Upper lobe of left lung (tissue), 4 donors: ENCODE data around the gene CYP2W1.

Experiments
- EP300 ChIP-seq, 4 donors: sonication (generic); formaldehyde crosslinking; IDR thresholded peaks; one replicate each; pipeline ENCODE4 v1.5.1; 2017; ENCODE audit warnings: antibody characterized with exemption in 4 of 4, control low read depth in 2 of 4
- POLR2A ChIP-seq, 4 donors: fragments of 450-650 bp; IDR thresholded peaks; one replicate each; pipeline ENCODE4 v1.5.1; 2016 to 2017; ENCODE audit warnings: antibody characterized with exemption in 4 of 4, mild to moderate bottlenecking in 2 of 4
- TF ChIP-seq, protein P1 (sequence below), 6 experiments: fragments of 450-650 bp in 4 of 6; fragments of 200-600 bp in 2 of 6; sonication (generic) in 2 of 6; IDR thresholded peaks; one replicate each; pipeline ENCODE4 v1.5.1; 2016 to 2019; ENCODE audit warnings: antibody characterized with exemption in 6 of 6

GRCh38 chr7:1004018-1004852 is 21.3 kb downstream of the CYP2W1 start:
- TF ChIP-seq EP300 (IDR thresholded peaks at IDR 0.05): no peak
- TF ChIP-seq, protein P1, sequence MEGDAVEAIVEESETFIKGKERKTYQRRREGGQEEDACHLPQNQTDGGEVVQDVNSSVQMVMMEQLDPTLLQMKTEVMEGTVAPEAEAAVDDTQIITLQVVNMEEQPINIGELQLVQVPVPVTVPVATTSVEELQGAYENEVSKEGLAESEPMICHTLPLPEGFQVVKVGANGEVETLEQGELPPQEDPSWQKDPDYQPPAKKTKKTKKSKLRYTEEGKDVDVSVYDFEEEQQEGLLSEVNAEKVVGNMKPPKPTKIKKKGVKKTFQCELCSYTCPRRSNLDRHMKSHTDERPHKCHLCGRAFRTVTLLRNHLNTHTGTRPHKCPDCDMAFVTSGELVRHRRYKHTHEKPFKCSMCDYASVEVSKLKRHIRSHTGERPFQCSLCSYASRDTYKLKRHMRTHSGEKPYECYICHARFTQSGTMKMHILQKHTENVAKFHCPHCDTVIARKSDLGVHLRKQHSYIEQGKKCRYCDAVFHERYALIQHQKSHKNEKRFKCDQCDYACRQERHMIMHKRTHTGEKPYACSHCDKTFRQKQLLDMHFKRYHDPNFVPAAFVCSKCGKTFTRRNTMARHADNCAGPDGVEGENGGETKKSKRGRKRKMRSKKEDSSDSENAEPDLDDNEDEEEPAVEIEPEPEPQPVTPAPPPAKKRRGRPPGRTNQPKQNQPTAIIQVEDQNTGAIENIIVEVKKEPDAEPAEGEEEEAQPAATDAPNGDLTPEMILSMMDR (IDR thresholded peaks at IDR 0.05): no peak
- no peak for TF ChIP-seq POLR2A (IDR thresholded peaks at IDR 0.05)
